Stimulated activated naive CD8-positive, alpha-beta T cell treated with anti-CD3 and anti-CD28 coated beads, Interleukin-15, amount 100 ng/mL, for 72 hours (primary cell): ENCODE measurements around the gene TOX4.
A peak's percentile ranks its signal among the peaks of the same experiment; 100 is the strongest.
"Not testable (repeated sequence)": the region's sequence is repeated elsewhere in the genome, so short reads cannot be mapped to it uniquely, and the experiment has no call there.

ENCODE experiments used
- ATAC-seq: fragments of 150-1000 bp; cut with Tn5 transposase; 2 replicates; pipeline ENCODE4 v1.10.0; 2021; ENCODE audit warnings: mild to moderate bottlenecking, moderate library complexity
- DNase-seq, 2 donors: peaks; one replicate each; pipeline ENCODE4 v3.0.0; 2021 to 2022
- H3K27ac Mint-ChIP-seq, 2 donors: one replicate each; pipeline ENCODE4 v1.8.0; 2022; ENCODE audit warnings: mild to moderate bottlenecking in 2 of 2, mixed read lengths in 2 of 2, moderate library complexity in 2 of 2
- H3K27me3 Mint-ChIP-seq: one replicate; pipeline ENCODE4 v1.8.0; 2022; ENCODE audit warnings: mixed read lengths
- H3K4me1 Mint-ChIP-seq: one replicate; pipeline ENCODE4 v1.8.0; 2022; ENCODE audit warnings: mild to moderate bottlenecking, mixed read lengths
- H3K4me3 Mint-ChIP-seq, 2 donors: one replicate each; pipeline ENCODE4 v1.8.0; 2022; ENCODE audit warnings: mild to moderate bottlenecking in 2 of 2, mixed read lengths in 2 of 2, moderate library complexity in 1 of 2
- H3K9me3 Mint-ChIP-seq, 2 donors: one replicate each; pipeline ENCODE4 v1.8.0; 2022; ENCODE audit warnings: mixed read lengths in 2 of 2

The TOX4 gene

DNA sequence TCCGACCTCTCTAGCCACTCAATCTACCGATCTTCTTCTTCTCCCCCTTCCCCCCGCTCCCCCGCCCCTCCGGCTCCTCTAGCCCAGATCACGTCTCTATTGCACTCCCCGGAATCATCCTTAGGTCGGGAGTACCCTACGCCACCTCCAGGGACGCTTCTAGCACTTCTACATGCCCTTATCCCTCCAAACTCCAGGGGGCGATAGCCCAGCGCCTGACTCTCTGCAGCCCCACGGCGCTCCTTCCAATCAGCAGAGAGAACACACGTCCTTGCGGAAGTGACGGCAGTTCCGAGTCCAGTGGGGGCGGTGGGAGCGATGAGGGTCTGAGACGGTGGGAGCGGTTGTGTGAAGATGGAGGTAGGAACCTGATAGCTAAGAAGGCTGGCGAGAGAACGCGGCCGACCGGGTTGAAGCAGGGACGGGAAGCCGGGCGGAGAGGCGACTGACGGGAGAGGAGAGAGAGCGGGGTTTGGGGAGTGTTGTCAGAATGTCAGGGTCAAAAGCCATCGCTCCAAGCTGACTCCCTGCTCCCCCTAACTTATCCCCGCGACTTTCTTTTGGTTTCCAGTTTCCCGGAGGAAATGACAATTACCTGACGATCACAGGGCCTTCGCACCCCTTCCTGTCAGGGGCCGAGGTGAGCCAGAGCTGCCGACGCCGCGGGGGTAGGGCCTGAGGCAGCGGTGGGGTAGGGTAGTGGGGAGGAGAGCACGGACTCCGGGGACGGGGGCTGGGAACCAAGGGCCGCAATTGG, at the start of gene TOX4, which contains the start of gene RAB2B:
TOX4 (plus strand) TSS at position 271 of the 757 bp plus-strand sequence; CDS start at position 355, 84 bp downstream.
RAB2B (minus strand) TSS at position 35 of the 757 bp plus-strand sequence. CDS start 87 bp downstream, outside the sequence.
- Mint-ChIP-seq H3K27ac (peak within 1 kb of the TSS; percentile 98 to 99), H3K4me1 (peaks cover 25% of the 10 kb centered on the region), H3K27me3 (no peaks in the 10 kb centered on the region), H3K4me3 (peak within 1 kb of the TSS; percentile 95 to 97), H3K9me3 (no peaks in the 10 kb centered on the region)
- ATAC-seq (peak; percentile 99), DNase-seq (peak; percentile 96 to 98)

DNA sequence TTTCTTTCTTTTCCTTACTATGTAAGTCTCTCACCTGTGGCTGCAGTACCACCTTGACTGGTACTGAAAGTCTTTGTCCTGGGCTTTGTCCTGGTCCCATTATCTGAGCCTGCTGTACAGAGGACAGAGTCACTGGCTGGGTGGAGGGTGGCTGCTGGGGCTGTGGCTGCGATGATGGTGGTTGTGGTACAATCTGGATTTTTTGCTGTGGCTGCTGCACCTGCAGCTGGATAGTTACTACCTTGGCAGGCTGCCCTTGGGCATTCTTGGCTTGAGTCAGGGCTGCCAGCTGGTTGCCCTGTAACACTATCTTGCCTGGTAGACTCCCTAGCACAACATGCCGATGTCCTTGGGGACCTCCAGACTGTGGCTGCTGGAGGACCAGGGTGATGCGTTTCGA, 48.1 kb upstream of the TOX4 start:
- no peak for DNase-seq
- peaks cover 18% of the 10 kb centered on the region for H3K4me1 Mint-ChIP-seq
- no peaks in the 10 kb centered on the region for H3K27me3 Mint-ChIP-seq
- no peaks in the 10 kb centered on the region for H3K9me3 Mint-ChIP-seq
- no peak overlapping the region for H3K27ac Mint-ChIP-seq
- ATAC-seq = no peak
- H3K4me3 Mint-ChIP-seq = no peak overlapping the region

DNA sequence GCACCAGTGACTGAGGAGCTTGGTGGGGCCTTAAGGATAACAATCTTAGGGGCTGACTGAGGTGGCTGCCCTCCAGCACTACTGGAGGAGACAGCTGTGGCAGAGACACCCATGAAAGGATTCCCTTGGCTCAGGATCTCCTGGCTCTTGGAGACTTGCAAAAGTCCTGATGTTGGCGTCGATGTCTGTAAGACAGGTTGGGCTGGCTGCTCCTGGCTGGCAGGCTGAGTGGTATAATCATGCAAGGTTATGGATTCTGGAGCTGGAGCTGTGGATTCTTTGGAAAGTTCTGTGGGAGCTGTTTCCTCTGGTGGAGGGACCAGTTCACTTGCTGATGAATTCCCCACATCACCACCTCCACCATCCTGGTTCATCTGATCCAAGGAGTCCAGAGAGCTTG, 45.9 kb upstream of the TOX4 start:
- DNase-seq (no peak), ATAC-seq (no peak)
- Mint-ChIP-seq H3K27me3 (no peaks in the 10 kb centered on the region), H3K4me1 (peaks cover 37% of the 10 kb centered on the region), H3K9me3 (no peaks in the 10 kb centered on the region), H3K27ac (no peak overlapping the region), H3K4me3 (no peak overlapping the region)

DNA sequence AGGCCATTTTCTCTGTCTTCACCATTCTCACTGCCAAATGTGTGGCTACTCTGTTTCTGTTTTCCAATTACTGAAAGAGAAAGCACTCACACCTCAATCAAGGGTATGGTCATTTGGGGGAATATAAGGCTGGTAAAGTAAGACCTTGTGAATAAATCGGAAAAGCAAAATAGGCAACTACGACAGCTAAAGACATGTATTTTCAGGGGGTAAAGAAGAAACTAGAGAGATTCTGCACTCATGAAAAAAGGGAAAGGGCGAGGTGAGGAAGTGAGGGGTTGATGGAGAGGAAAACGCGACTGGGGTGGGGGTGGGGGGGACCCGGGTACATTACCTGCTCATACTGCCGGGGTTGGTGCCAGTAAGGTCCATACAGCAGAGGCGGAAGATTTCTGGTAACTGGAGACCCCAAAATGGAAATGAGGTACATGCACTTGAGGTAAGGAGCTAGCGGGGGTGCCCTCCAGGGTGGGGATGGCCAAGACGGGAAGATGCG, 40.4 kb upstream of the TOX4 start:
- Mint-ChIP-seq H3K27me3 (no peaks in the 10 kb centered on the region), H3K27ac (peak overlapping the region; percentile 93 to 98), H3K4me1 (peaks cover 59% of the 10 kb centered on the region), H3K4me3 (peak overlapping the region; percentile 84 to 87), H3K9me3 (no peaks in the 10 kb centered on the region)
- no peak for ATAC-seq
- no peak for DNase-seq

GRCh38 chr14:21437063-21437901, 39.7 kb upstream of the TOX4 start:
- H3K4me3 Mint-ChIP-seq = peak overlapping the region; percentile 84 to 87
- no peaks in the 10 kb centered on the region for H3K27me3 Mint-ChIP-seq
- ATAC-seq = peak; percentile 100

DNA sequence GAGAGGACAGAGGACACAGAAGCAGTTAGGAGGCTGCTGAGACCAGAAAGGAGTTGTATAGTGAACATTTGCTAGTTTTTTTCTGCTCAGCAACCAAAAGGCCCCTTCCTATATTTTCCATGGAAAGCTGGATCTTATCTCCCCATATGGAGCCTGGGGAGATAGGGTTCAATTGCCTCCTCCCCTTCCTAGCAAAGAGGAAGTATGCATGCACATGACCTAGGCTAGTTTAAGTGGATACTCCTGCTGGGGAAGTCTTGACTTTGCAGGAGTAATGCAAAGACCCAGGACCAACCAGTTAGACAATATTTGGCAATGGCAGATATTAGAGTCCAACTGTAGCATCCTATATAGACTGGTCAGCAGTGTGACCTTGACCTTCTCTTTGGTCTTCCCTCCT, 36.1 kb upstream of the TOX4 start:
- no peaks in the 10 kb centered on the region for H3K27me3 Mint-ChIP-seq
- no peak overlapping the region for H3K4me3 Mint-ChIP-seq
- H3K27ac Mint-ChIP-seq = peak overlapping the region in 1 of 2 donors; percentile 56
- ATAC-seq (no peak), DNase-seq (no peak)
- peaks cover 38% of the 10 kb centered on the region for H3K4me1 Mint-ChIP-seq
- H3K9me3 Mint-ChIP-seq = no peaks in the 10 kb centered on the region

More at GRCh38 chr14:21437063-21437901, 39.7 kb upstream of the TOX4 start:
- Mint-ChIP-seq H3K27ac (peak overlapping the region; percentile 93 to 98), H3K4me1 (peaks cover 59% of the 10 kb centered on the region), H3K9me3 (no peaks in the 10 kb centered on the region)
- DNase-seq = peak; percentile 97 to 98

DNA sequence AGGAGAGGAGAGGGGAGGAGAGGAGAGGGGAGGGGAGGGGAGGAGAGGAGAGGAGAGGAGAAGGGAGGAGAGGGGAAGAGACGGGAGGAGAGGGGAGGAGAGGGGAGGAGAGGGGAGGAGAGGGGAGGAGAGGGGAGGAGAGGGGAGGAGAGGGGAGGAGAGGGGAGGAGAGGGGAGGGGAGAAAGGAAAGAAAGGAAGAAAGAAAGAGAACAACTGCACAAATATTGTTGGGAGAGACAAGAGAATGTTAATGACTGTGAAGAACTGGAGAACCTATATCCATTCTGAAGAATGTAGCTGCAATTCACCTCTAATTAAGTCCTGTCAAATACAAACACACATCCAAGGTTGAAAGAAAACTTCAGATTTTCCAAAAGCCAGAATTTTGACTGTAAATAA, 34.3 kb upstream of the TOX4 start:
- not testable (repeated sequence) for H3K4me3 Mint-ChIP-seq, ATAC-seq, H3K9me3 Mint-ChIP-seq, H3K27ac Mint-ChIP-seq, H3K27me3 Mint-ChIP-seq, DNase-seq
- H3K4me1 Mint-ChIP-seq = peaks cover 39% of the 10 kb centered on the region

DNA sequence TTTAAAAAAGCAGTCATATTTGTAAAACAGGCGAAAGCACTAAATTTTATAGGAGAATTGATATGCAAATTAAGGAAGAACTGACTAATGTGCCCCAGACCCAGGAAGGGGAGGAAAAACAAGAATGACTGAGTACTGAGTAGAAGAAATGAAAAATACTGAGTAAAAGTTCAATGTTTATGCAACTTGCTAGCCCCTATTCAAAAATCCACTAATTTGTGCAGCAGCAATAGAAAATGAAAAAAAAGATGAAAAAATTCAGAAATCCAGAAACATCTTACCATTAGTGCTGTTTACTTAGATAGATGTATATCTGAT, 27.1 kb upstream of the TOX4 start:
- DNase-seq (no peak), ATAC-seq (no peak)
- peaks cover 77% of the 10 kb centered on the region for H3K4me1 Mint-ChIP-seq
- H3K4me3 Mint-ChIP-seq = peak overlapping the region; percentile 37 to 64
- H3K27me3 Mint-ChIP-seq = no peaks in the 10 kb centered on the region
- no peaks in the 10 kb centered on the region for H3K9me3 Mint-ChIP-seq
- H3K27ac Mint-ChIP-seq = peak overlapping the region in 1 of 2 donors; percentile 81

DNA sequence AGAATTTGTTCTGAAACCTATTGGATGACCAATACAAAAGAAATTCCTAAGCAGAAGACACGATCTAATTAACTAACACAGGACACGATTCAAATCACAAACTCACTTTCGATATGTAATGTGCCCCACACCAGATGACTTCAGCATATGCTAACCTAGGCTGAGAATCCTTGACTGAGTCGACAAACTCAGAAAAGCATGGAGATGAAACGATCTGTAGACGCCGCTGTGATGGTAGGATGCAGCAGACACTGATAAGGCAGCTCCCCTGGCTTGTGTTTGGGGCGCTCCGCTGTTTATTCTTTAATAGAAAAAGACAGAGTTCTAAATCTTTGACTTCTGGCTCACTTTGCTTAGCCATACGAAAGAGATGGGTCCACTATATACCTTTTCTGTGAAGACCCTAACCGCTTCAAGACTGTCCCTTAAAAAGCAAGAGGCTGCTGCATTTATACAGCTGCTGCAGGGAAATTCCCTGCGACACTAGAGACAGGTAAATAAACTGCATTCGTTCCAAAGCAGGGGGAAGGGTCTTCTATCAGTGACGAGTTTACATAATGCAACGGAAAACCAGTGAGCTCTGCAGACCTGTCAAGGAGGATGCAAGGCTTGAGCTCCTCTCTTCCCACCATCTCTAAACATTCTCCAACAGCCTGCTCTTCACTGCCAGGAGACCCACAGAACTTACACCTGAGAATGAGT, 22.0 kb upstream of the TOX4 start:
- no peaks in the 10 kb centered on the region for H3K27me3 Mint-ChIP-seq
- no peak for DNase-seq
- H3K4me1 Mint-ChIP-seq = peaks cover 60% of the 10 kb centered on the region
- H3K4me3 Mint-ChIP-seq = peak overlapping the region; percentile 93 to 97
- no peak for ATAC-seq
- H3K27ac Mint-ChIP-seq = peak overlapping the region; percentile 95 to 96
- no peaks in the 10 kb centered on the region for H3K9me3 Mint-ChIP-seq

GRCh38 chr14:21455592-21455911, 21.4 kb upstream of the TOX4 start:
- Mint-ChIP-seq H3K9me3 (no peaks in the 10 kb centered on the region), H3K4me3 (peak overlapping the region; percentile 93 to 97), H3K27me3 (no peaks in the 10 kb centered on the region), H3K4me1 (peaks cover 54% of the 10 kb centered on the region), H3K27ac (peak overlapping the region; percentile 95 to 96)
- ATAC-seq (peak; percentile 48), DNase-seq (no peak)

- H3K27ac Mint-ChIP-seq = peak within 1 kb of the TSS; percentile 98 to 99
- ATAC-seq (peak; percentile 99), DNase-seq (peak; percentile 100)
- no peaks in the 10 kb centered on the region for H3K9me3 Mint-ChIP-seq
- H3K27me3 Mint-ChIP-seq = no peaks in the 10 kb centered on the region
- H3K4me3 Mint-ChIP-seq = peak within 1 kb of the TSS; percentile 93 to 97
- H3K4me1 Mint-ChIP-seq = peaks cover 49% of the 10 kb centered on the region
These were observed 20.9 kb upstream of the TOX4 start, which contains the start of gene CHD8 for GRCh38 chr14:21455912-21456667. Gene CHD8, minus strand, starts transcription at chr14:21456123. Its CDS starts 24,480 bp downstream, at chr14:21431643.

DNA sequence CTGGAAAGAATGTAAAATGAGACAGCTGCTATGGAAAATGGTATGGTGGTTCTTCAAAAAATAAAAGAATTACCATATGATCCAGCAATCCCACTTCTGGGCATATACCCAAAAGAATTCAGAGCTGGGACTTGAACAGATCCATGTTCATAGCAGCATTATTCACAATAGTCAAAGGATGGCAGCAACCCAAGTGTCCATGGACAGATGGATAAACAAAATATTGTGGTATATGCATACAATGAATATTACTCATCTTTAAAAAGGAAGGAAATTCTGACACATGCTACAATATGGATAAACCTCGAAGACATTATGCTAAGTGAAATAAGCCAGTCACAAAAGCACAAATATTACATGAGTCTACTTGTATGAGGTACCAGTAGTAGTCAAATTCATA, 9.4 kb upstream of the TOX4 start:
- no peak overlapping the region for H3K27ac Mint-ChIP-seq
- H3K9me3 Mint-ChIP-seq = no peaks in the 10 kb centered on the region
- H3K4me1 Mint-ChIP-seq = peaks cover 5% of the 10 kb centered on the region
- H3K4me3 Mint-ChIP-seq = no peak overlapping the region
- H3K27me3 Mint-ChIP-seq = no peaks in the 10 kb centered on the region
- no peak for DNase-seq
- no peak for ATAC-seq

DNA sequence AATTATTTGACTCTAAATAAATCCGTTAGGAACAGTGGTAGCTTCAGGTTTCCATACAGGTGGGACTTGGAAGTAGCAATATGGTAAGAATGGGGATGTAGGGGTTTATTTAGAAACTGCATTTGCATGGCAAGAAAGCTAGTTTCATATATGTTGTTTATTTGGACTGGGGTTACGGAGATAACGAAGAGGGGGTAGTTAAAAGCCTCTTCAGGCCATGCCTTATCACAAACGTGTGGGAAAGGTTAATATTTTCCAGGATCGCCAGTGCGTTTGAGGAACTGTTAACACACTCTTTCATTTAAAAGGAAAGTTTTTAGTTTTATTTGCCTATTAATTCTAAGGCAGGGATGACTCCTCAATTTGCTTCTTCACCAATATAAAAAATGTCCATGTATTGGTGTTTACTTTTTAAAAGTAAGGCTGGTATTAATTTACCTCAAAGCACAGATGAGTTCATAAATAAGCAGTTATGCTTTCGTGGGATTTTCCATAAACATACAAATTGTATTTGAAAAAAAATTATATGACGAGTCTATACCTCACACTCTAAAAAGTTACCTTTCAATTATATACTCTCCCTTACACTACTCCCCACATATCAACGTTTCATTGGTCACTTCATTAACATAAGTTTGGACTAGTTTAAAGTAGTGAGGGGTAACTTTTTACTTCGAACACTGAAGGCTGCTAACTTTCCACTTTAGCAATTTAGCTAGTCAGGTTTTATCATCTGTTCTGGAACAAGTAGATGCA, 1.1 kb upstream of the TOX4 start:
- Mint-ChIP-seq H3K9me3 (no peaks in the 10 kb centered on the region), H3K4me3 (peak overlapping the region; percentile 95 to 97), H3K27me3 (no peaks in the 10 kb centered on the region), H3K4me1 (peaks cover 27% of the 10 kb centered on the region), H3K27ac (peak overlapping the region; percentile 90 to 99)
- ATAC-seq (no peak), DNase-seq (no peak)

GRCh38 chr14:21476523-21476924, 471 bp upstream of the TOX4 start:
- Mint-ChIP-seq H3K27me3 (no peaks in the 10 kb centered on the region), H3K4me3 (peak overlapping the region; percentile 95 to 97), H3K27ac (peak overlapping the region; percentile 98 to 99), H3K9me3 (no peaks in the 10 kb centered on the region), H3K4me1 (peaks cover 27% of the 10 kb centered on the region)
- ATAC-seq (no peak), DNase-seq (no peak)
